K562 (cell line): Measurements from ENCODE around the gene TYRO3. TPM values are rescaled to one million over a fixed set of nuclear protein-coding genes. Genes with fewer than 3 reads are reported as not detected.

ENCODE experiments used
- ARID1B ChIP-seq: fragments of 450-650 bp; IDR thresholded peaks from 2 replicates; pipeline ENCODE4 v1.6.1; 2016; ENCODE audit warnings: antibody characterized with exemption, mild to moderate bottlenecking, inconsistent platforms
- ARID2 ChIP-seq: fragments of 450-650 bp; IDR thresholded peaks from 2 replicates; pipeline ENCODE4 v1.6.1; 2017; ENCODE audit warnings: antibody characterized with exemption, mild to moderate bottlenecking
- CLOCK ChIP-seq: fragments of 250-450 bp; sonication (Bioruptor Pico); IDR thresholded peaks from 2 replicates; pipeline ENCODE4 v1.4.0; 2020; ENCODE audit warnings: mild to moderate bottlenecking, moderate library complexity, borderline replicate concordance
- COPS2 ChIP-seq: fragments of 450-650 bp; conservative IDR thresholded peaks from 2 replicates; pipeline ENCODE4 v1.6.1; 2016; ENCODE audit warnings: mild to moderate bottlenecking, moderate library complexity
- ESRRB ChIP-seq: fragments of 250-450 bp; sonication (Bioruptor Pico); IDR thresholded peaks from 2 replicates; pipeline ENCODE4 v1.5.0; 2020; ENCODE audit warnings: mild to moderate bottlenecking, moderate library complexity, borderline replicate concordance
- HDGF ChIP-seq: fragments of 450-650 bp; IDR thresholded peaks from 2 replicates; pipeline ENCODE4 v1.6.1; 2016
- HOXB6 ChIP-seq: fragments of 250-450 bp; sonication (Bioruptor Pico); IDR thresholded peaks from 2 replicates; pipeline ENCODE4 v1.5.1; 2022; ENCODE audit warnings: mild to moderate bottlenecking, borderline replicate concordance
- NCOR1 ChIP-seq: fragments of 450-650 bp; IDR thresholded peaks from 2 replicates; pipeline ENCODE4 v1.6.1; 2016; ENCODE audit warnings: mild to moderate bottlenecking, moderate library complexity
- NR1H2 ChIP-seq: sonication (generic); formaldehyde crosslinking; IDR thresholded peaks from 2 replicates; pipeline ENCODE4 v1.4.0; 2020; ENCODE audit warnings: mild to moderate bottlenecking, missing genetic modification reagents
- NRF1 ChIP-seq, 2 experiments: fragments of 450-650 bp; IDR thresholded peaks in 1 of 2; conservative IDR thresholded peaks in 1 of 2; 2 replicates each; pipeline ENCODE4 v1.6.1; 2014; ENCODE audit warnings: mild to moderate bottlenecking in 2 of 2
- POLR2AphosphoS5 ChIP-seq: IDR thresholded peaks from 2 replicates; pipeline ENCODE4 v1.6.1; 2011; ENCODE audit warnings: mild to moderate bottlenecking, low read depth, low read length, moderate library complexity; ENCODE audit not compliant: control insufficient read depth, insufficient read depth
- SRF ChIP-seq, 2 experiments: fragments of 250-450, 450-650 bp in 1 of 2; sonication (Bioruptor Pico) in 1 of 2; sonication (generic) in 1 of 2; formaldehyde crosslinking; IDR thresholded peaks; 2 replicates each; pipeline versions ENCODE4 v1.5.0 to v1.5.1; 2020 to 2022; ENCODE audit warnings: mild to moderate bottlenecking in 1 of 2, missing genetic modification reagents in 1 of 2
- USF2 ChIP-seq: sonication (generic); formaldehyde crosslinking; IDR thresholded peaks from 2 replicates; pipeline ENCODE4 v1.5.0; 2020; ENCODE audit warnings: missing genetic modification reagents
- WHSC1 ChIP-seq: IDR thresholded peaks from one replicate; pipeline ENCODE4 v1.6.1; 2012; ENCODE audit warnings: low read length, control low read depth, inconsistent platforms
- XRCC3 ChIP-seq: fragments of 450-650 bp; IDR thresholded peaks from 2 replicates; pipeline ENCODE4 v1.6.1; 2017; ENCODE audit warnings: mild to moderate bottlenecking, moderate library complexity
- ZBTB8A ChIP-seq: fragments of 450-650 bp; IDR thresholded peaks from 2 replicates; pipeline ENCODE4 v1.6.1; 2018; ENCODE audit warnings: mild to moderate bottlenecking, moderate library complexity; ENCODE audit not compliant: partially characterized antibody
- ZMIZ1 ChIP-seq, 2 experiments: fragments of 150-350 bp in 1 of 2; IDR thresholded peaks; 2 replicates each; pipeline ENCODE4 v1.6.1; 2012 to 2016; ENCODE audit warnings: low read depth in 2 of 2, low read length in 2 of 2, mild to moderate bottlenecking in 1 of 2, moderate library complexity in 1 of 2
- ZNF444 ChIP-seq: fragments of 250-450 bp; sonication (Bioruptor Pico); IDR thresholded peaks from 2 replicates; pipeline ENCODE4 v1.4.0; 2020; ENCODE audit warnings: mild to moderate bottlenecking, moderate library complexity
- ZNF785 ChIP-seq: fragments of 250-450 bp; sonication (Bioruptor Pico); IDR thresholded peaks from 2 replicates; pipeline ENCODE4 v1.4.0; 2020; ENCODE audit warnings: mild to moderate bottlenecking
- polyA plus RNA-seq, 8 experiments: library from polyadenylated mRNA; depleted of rRNA in 4 of 8; stranded (reverse) in 5 of 8; unstranded in 3 of 8; fragments of >200 nt; fragmentation: Nextera tagmentation in 2 of 8; fragmentation: Illumina TruSeq in 1 of 8; extraction: Ambion mirVana in 2 of 8; extraction: Trizol in 1 of 8; gene quantifications; 2 replicates each; pipeline versions ENCODE4 v1.2.1 to v1.2.3, GENCODE V29; 2011 to 2014; ENCODE audit warnings: inconsistent platforms in 1 of 8, missing spikeins in 1 of 8
- total RNA-seq, 7 experiments: library from RNA; depleted of rRNA in 6 of 7; stranded (reverse); fragments of >200 nt in 6 of 7; fragmentation: Illumina TruSeq in 2 of 7; extraction: Trizol in 2 of 7; gene quantifications; 2 replicates each; pipeline versions ENCODE4 v1.2.1 to v1.2.3, GENCODE V29; 2011 to 2021; ENCODE audit warnings: low replicate concordance in 1 of 7
- TF ChIP-seq, protein P1 (sequence below): fragments of 450-650 bp; IDR thresholded peaks from 2 replicates; pipeline ENCODE4 v1.6.1; 2016; ENCODE audit warnings: missing biosample characterization, missing genetic modification characterization

Gene TYRO3
- total and polyA plus RNA-seq, 9 of the 15 experiments (the other 6 are each of a cell fraction or from before 2014, with no cell fraction given), result 2.6 to 39.6 (median 18.6) TPM

- TF ChIP-seq NRF1 (conservative IDR thresholded peaks at IDR 0.05 in 1 of 2, IDR thresholded peaks at IDR 0.05 in 1 of 2) (no peak), ARID2 (no peak), WHSC1 (no peak), ESRRB (CRISPR knock-in tag) (no peak), SRF (CRISPR knock-in tag; IDR thresholded peaks at IDR 0.05) (no peak), CLOCK (CRISPR knock-in tag) (no peak), ZNF785 (CRISPR knock-in tag) (no peak), ARID1B (no peak), POLR2AphosphoS5 (no peak), HOXB6 (CRISPR knock-in tag) (no peak), ZMIZ1 (IDR thresholded peaks at IDR 0.05; ENCODE audit: low read depth in 2 of 2, low read length in 2 of 2) (no peak), COPS2 (no peak), HDGF (no peak), ZNF444 (CRISPR knock-in tag) (no peak), ZBTB8A (no peak), USF2 (CRISPR knock-in tag) (no peak), NCOR1 (no peak), NR1H2 (CRISPR knock-in tag) (no peak), XRCC3 (no peak)
- TF ChIP-seq, protein P1, sequence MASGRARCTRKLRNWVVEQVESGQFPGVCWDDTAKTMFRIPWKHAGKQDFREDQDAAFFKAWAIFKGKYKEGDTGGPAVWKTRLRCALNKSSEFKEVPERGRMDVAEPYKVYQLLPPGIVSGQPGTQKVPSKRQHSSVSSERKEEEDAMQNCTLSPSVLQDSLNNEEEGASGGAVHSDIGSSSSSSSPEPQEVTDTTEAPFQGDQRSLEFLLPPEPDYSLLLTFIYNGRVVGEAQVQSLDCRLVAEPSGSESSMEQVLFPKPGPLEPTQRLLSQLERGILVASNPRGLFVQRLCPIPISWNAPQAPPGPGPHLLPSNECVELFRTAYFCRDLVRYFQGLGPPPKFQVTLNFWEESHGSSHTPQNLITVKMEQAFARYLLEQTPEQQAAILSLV (tag), result no peak
Observed at GRCh38 chr15:41558400-41559238, at the start of gene TYRO3 (continued).
